Posterior vena cava (tissue), 2 donors: ENCODE results near the gene GDF9. TPM values are rescaled to one million over a fixed set of nuclear protein-coding genes. Genes with fewer than 3 reads are reported as not detected.

Experiments
- DNase-seq: peaks from one replicate; pipeline ENCODE4 v3.0.0-alpha.2; 2020; ENCODE audit warnings: low spot score
- intact Hi-C, 2 donors: fragments of 100-400 bp; cut with DNase I; formaldehyde crosslinking; loops; one replicate each; pipeline versions ENCODE4 v1.14.1 to v1.14.2; 2022 to 2023
- long read RNA-seq, 2 donors: library from polyadenylated mRNA; unstranded; transcript quantifications; one replicate each; pipeline ENCODE4 v2.0.0, GENCODE V29; 2020 to 2021
- total RNA-seq, 2 donors: library from RNA; stranded (reverse); fragmentation: NEBNext Ultra II Directional; extraction: Animal tissue kit (Norgen Biotek cat#: 25700); gene quantifications; one replicate each; pipeline ENCODE4 v1.2.1, GENCODE V29; 2021
- donor health status: DM: yes; HTN: yes; CAD: no.
- donor health status: DM: yes; HTN: yes; CAD: no.

GDF9 gene, protein sequence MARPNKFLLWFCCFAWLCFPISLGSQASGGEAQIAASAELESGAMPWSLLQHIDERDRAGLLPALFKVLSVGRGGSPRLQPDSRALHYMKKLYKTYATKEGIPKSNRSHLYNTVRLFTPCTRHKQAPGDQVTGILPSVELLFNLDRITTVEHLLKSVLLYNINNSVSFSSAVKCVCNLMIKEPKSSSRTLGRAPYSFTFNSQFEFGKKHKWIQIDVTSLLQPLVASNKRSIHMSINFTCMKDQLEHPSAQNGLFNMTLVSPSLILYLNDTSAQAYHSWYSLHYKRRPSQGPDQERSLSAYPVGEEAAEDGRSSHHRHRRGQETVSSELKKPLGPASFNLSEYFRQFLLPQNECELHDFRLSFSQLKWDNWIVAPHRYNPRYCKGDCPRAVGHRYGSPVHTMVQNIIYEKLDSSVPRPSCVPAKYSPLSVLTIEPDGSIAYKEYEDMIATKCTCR
- under 1 TPM; 0.33 to 0.51 TPM for total RNA-seq
- long read RNA-seq, donor 1 = 0 reads
- long read RNA-seq, donor 2 = 0 reads

DNA sequence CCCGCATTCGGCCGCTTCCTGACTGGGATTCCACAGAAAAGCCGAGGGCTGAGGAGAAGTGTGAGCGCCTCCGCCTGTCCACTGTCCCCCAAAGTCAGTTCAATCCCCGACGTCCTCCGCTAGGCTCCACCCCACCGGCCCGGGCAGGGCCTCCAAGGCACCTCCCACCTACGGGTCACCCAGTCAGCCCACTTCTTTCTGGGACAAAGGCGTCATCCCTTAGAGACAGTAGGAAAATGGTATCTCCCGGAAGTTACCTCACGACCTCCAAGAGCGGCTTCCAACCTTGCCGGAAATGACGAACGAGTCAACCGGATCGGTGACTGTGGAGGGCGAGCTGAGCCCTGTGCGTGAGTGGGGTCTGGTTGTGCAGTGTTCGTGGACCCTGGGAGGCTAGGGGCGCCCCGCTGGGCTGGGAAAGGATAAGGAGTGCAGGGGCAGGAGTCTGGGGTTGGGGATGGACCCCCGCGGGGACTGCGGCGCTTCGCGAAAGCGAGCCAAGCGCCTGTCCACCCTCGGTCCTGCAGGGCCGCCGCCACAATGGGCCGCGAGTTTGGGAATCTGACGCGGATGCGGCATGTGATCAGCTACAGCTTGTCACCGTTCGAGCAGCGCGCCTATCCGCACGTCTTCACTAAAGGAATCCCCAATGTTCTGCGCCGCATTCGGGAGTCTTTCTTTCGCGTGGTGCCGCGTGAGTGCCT, at the start of gene GDF9, which contains the start of gene UQCRQ:
Gene GDF9 (minus strand): TSS at position 128 of the 704 bp plus-strand sequence. CDS start 1,936 bp downstream, outside the sequence.
Gene UQCRQ (plus strand): TSS at position 301 of the 704 bp plus-strand sequence. CDS start 240 bp downstream, at position 541.
- DNase-seq = peak; percentile 98
- intact Hi-C loops = no loop called here

DNA sequence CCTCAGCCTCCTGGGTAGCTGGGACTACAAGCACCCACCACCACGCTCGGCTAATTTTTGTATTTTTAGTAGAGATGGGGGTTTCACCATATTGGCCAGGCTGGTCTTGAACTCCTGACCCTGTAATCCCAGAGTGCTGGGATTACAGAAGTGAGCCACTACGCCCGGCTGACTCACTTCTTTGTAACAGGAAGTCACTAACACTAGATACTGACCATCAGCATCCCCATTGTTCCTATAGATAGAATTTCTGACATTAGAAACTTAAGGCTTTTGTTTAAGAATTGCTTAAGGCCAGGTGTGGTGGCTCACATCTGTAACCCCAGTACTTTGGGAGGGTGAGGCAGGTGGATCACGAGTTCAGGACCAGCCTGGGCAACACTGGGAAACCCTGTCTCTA, 49.4 kb upstream of the GDF9 start:
- no peak for DNase-seq
- intact Hi-C loops = no loop called here

DNA sequence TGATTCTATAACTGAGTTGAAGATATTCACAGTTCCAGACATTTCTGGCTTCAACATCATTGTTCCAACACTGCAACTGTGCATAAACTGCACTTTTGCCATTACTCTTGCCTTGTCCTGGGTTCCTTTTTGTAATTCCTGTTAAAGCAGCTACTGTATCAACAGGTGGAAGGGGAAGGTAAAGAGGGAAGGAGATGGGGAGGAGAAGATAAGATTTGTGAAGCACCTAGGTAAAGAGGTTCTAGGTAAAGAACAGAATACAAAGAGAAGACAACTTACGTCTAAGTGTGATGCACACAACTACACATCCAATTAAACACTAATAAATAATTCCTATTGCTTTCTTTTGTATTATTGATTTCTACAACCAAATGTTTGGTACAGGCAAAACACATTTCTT, 43.4 kb upstream of the GDF9 start:
- intact Hi-C loops = loop anchor here in 1 of 2 donors (1.0 kb wide), 1 partner anchor 9 kb away; no protein-coding TSS in a partner anchor
- no peak for DNase-seq

DNA sequence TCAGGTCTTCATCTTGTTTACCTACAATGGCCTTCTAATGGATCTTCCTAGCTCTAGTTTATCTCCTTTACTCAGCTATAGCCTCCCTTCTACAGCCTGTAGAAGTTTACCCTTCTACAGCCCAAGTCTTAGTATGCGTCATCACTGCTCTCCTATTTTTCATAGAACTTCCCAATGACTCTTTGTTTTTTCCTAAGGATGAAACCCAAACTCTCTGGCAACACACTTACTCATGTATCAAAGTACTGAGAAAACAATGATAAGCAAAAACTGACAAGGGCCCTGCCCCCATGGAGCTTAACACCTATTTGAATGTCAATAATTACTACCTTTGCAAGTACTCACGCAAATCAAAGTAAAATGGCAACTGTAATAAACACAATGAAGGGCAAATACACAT, 40.9 kb upstream of the GDF9 start:
- intact Hi-C loops = no loop called here
- DNase-seq = no peak

DNA sequence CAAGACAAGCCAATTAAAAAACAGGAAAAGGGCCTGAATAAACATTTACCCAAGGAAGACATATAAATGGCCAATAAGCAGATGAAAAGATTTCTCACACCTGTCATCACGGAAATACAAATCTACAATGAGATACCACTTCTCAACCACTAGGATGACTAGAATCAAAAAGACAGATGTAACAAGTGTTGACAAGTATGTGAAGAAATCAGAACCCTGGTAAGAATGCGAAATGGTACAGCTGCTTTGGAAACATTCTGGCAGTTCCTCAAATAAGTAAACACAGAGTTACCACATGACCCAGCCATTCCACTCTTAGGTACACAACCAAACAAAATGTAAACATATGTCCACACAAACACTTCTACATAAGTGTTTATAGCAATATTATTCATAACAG, 39.7 kb upstream of the GDF9 start:
- intact Hi-C loops = no loop called here
- no peak for DNase-seq

DNA sequence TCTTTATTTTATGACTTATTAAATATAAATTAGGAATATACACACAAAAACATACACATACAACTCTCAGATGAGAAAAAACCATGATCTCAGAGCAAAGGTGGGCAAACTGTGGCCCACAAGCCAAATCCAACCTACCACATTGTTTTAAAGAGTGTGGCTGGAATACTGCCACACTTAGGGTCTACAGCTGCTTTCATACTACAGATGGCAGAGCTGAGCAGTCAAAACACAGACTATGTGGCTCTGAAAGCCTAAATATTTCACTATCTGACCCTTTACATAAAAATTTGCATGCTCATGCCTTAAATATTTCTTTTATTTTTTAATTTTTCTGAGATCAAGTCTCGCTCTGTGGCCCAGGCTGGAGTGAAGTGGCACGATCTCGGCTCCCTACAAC, 35.5 kb upstream of the GDF9 start:
- intact Hi-C loops = no loop called here
- DNase-seq = no peak

DNA sequence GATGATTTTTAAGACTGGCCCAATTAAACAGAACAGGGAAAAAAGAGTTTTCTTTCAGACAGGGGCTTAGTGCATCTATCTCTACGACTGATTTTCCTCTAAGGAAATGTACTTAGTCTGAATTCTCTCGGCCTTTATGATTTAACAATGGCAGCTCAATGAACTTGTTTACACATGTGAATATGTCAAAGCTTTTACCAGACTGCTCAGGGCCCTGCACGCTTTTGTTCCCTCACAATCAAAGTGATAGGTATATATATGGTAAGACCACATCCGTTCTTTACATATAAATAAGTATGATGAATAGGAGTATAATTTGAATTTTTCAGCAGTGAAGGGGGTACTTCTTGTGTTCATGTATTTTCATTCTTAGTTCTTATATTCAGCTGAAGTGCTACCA, 34.8 kb upstream of the GDF9 start:
- intact Hi-C loops = no loop called here
- DNase-seq = no peak

DNA sequence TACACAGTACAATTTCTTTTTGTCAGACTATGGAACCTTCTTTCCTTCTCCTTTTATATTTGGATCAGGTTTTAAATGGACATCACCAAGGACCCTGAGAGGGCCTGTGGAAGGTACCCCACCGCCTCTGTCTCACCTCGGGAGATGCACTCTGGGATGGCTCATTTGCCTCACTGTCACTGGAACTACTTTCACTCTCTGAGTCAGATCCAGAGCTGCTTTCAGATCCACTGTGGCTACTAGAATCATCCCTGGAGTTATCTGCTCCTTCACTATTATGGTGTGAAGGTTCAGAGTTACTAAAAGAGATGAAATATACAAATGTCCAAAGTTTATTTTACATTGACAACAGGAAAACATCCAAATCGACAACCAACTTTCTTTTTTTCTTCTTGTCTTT, 31.8 kb upstream of the GDF9 start:
- intact Hi-C loops = no loop called here
- DNase-seq = no peak

DNA sequence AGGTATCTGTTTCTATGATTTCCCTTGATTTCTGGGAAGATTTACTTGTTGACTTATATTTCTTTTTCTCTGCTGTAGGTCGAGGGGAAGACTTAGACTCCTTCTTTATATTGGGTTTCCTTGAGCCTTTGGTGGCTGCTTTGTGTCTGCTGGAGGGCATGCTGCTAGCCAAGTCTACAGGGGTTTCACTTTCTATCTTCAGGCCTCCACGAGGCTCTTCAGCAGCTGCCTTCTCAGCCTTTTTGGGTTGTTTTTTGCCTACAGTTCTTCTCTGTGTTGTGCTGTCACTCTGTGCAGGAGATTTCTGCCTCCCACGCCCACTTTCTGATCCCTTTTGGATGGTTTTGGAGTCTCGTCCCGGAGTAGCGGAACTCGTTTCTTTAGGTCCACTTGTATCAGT, 30.4 kb upstream of the GDF9 start:
- intact Hi-C loops = no loop called here
- no peak for DNase-seq

DNA sequence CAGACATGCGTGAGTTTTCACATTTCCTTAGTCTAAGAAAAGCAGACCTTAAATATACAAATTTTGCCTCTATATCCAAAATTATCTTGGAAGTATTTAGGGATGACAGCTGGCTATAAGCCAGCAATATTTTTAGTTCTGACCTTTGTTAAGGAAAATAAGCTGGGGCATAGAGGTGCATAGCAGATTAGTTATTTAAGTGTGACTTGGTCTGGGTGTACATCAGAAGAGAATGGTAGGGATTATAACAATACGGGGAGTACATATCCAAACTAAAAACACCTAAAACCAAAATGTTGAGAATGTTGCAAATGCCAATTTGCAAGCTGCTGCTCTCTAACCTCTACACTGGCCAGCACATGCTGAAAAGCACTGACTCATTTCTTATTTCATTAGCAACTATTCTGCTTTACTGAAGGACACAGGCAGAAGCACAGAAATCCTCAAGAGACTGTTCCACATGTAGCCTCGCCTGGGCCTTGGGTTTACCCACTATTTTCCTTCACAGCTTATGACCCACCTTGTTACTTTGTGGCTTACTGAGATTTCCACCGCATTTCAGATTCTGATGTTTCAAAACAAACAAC, 29.5 kb upstream of the GDF9 start:
- no peak for DNase-seq
- intact Hi-C loops = no loop called here

DNA sequence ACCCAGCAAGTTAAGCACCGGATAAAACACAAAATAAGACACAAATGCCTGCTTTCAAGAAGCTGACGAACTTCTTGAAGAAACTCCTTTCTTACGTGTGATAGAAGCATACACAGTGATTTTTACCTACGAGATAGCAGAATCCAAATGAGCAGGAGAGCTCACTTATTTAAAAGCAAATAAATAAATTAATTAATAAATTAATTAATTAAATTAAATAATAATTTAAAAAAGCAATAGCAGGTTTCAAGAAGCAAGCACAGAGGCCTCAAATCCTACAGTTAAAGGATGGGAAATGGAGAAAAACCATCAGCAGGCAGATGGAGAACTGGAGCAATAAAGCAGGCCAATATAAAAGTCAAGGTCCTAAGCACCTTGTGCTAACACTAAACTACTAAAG, 24.5 kb upstream of the GDF9 start:
- no peak for DNase-seq
- intact Hi-C loops = loop anchor here in 1 of 2 donors (5.0 kb wide), 1 partner anchor 169 kb away; no protein-coding TSS in a partner anchor

DNA sequence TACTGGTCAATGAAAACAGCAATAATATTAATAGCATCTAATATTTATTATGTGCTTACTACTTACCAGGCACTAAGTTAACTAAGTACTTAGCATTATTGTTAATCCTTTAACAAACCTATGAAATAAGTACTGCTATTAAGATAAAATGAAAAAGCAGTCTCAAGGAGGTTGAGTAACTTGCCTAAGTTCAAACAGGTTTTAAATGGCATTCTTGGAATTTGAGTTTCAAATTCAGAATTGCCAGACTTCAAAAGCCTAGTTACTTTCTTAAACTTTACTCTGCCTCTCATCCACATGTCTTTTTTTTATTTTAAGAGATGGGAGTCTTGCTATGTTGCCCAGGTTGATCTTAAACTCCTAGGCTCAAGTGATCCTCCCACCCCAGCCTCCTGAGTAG, 23.2 kb upstream of the GDF9 start:
- intact Hi-C loops = no loop called here
- no peak for DNase-seq

DNA sequence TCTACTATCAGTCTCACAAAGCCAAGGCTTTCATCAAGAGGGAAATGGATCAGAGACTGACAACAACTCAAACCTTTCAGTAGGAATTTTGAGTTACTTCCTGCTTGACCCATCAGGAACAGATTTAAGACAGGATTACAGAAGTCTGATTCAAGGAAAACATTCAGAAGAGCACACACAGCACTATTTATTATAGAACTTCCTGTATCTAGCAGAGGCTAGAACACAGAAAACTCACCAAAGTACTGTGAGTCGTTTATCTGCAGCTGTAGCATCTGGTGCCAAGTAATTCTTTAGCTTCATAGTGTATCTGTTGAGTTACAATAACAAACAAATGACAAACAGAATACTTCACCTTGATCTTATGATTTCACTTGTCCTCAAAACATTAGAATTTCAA, 21.0 kb upstream of the GDF9 start:
- intact Hi-C loops = no loop called here
- DNase-seq = no peak

DNA sequence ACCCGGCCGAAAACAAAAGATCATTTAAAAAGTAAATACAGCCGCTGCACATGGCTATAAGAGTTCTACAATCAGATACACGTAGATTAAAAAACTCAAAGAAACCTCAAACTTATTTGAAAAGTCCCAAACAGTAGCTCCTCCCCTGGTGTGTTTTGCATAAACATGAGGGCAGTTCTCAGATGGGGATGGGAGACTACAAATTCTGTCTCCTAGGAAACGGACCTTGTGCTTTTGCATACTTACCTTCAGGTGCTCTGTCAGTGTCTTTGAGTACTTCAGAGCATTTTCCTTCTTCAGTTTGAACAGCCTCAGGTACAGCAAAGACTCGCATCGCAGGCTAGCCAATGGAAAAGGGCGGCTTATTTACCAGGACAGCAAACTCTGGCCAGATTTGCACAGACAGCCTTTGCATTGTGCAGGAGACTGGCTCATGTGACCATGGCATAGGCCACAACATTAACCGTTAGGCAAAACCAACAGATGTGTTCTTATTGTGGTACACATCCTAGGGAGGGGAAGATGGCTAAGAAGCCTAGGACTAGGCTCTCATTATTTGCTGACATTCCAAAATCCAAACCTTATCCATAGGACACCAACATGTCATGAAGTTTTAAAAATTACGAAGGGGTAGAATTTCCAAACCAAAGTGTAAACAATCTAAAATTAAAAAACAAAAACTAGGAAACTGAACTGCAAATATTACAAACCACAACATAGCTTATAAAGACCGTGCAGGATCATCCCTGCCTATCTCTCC, 20.0 kb upstream of the GDF9 start:
- DNase-seq = no peak
- intact Hi-C loops = no loop called here

DNA sequence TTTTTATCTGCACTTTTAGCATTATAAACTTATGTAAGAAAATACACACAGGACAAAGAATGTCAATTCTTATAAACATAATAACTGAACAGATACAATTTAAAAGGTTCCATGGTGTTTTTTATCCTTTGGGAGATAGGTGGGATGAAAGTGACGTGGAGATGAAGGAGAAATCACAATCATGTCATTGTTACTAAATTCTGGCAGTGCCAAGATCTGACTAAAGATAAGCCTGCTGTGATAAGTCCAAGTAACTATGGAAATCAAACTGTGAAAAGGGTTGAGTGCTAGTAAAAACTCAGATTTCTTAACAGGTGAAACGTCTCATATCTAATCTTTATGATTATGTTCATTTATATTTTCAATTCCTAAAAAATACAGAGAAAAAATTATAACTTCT, 18.3 kb upstream of the GDF9 start:
- DNase-seq = no peak
- intact Hi-C loops = no loop called here

DNA sequence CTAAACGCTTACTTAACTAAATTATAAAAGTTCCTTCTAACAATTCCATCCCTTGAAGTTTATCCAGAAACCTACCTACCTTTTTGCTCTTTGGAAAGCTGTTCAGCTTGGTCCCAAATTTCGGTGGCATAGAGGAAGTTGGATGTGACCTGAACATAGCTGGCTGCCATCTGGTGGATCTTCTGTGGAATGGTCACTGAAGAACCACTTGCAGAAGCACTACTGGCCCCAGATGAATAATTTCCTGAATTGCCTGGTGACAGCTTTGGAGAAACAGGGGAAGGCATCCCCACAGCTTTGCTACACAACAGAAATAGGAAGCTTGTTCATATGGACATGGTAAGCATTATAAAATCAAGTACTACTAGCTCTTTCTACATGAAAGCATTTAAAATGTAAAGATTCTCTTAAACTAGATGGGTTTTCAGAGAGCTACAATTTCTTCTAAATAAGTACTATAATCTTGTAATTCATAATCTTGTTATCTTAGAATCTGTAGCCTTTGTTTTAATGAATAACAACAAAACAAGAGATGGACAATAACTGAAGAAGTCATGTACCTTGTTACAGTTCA, 17.1 kb upstream of the GDF9 start:
- intact Hi-C loops = no loop called here
- DNase-seq = no peak

DNA sequence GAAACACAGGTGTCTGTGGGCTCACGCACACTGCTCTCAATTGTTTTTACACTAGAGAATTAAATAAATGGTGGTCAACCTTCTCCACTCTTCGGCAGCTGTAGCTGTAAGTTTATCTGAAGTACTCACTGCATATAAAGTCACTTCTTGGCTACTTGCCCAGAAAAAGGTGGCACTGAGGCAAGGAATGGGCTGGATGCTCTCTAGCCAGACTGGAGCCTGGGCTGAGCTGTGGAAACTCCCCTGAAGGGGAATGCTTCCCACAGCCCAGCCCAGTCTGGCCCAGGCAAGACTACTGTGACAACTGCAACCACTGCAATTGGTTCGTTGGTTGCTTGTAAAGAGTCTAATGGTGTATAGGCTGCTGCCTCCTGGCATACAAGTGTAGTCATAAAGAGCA, 11.7 kb upstream of the GDF9 start:
- intact Hi-C loops = loop anchor here in 1 of 2 donors (5.0 kb wide), 1 partner anchor 1169 kb away; no protein-coding TSS in a partner anchor
- no peak for DNase-seq

DNA sequence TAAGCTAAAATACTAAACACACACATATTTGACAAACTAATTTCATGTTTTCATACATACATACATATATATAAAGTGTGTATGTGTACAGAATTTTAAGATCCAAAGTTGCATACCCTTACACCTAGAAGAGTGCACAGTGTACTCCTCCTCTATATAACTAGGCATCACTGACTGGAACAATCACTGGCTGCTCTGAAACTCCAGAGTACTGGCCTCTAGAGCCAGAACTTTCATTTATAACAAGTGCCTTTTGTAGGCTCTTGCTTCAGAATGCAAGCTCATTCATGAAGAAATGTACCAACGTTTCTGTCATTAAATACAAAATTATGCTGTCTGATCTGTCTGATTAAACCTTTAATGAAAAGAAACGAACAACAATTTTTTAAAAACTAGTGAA, 11.2 kb upstream of the GDF9 start:
- intact Hi-C loops = loop anchor here in 1 of 2 donors (5.0 kb wide), 1 partner anchor 1170 kb away; no protein-coding TSS in a partner anchor
- no peak for DNase-seq
